ENCODE data around the gene CHAD. TPM values are rescaled to one million over a fixed set of nuclear protein-coding genes. Genes with fewer than 3 reads are reported as not detected.

Gene CHAD
- total RNA-seq, 4 donors from 2014 or later: 3.2 to 8.2 (median 7.2) TPM

GRCh38 chr17:50513495-50513894 lies 44.8 kb upstream of the CHAD start:
- WGBS, 2 donors: 64 to 75% methylated on average over 4 of the region's 4 CpGs
- TF ChIP-seq POLR2A (IDR thresholded peaks at IDR 0.05) (no peak), CTCF (IDR thresholded peaks at IDR 0.05) (no peak)
- H3K4me3 ChIP-seq (ENCODE audit: low read depth, poor library complexity, severe bottlenecking): no peak overlapping the region
- intact Hi-C loops (cut with DNase I; ENCODE audit: low total_unique reads): no loop called here
- DNase-seq (ENCODE audit: low spot score in 2 of 2): no peak

- intact Hi-C loops (cut with DNase I; ENCODE audit: low total_unique reads): no loop called here
- WGBS, 2 donors: 24 to 30% methylated on average over 3 of the region's 3 CpGs
- H3K4me3 ChIP-seq (ENCODE audit: low read depth, poor library complexity, severe bottlenecking): no peak overlapping the region
- no peak for TF ChIP-seq POLR2A (IDR thresholded peaks at IDR 0.05)
- TF ChIP-seq CTCF (IDR thresholded peaks at IDR 0.05): no peak
- DNase-seq (ENCODE audit: low spot score in 2 of 2): no peak
These were observed 42.4 kb upstream of the CHAD start for GRCh38 chr17:50511058-50511457.

GRCh38 chr17:50508573-50509460 lies 40.1 kb upstream of the CHAD start:
- intact Hi-C loops (cut with DNase I; ENCODE audit: low total_unique reads): no loop called here
- H3K4me3 ChIP-seq (ENCODE audit: low read depth, poor library complexity, severe bottlenecking): peak overlapping the region; percentile 25
- TF ChIP-seq CTCF (IDR thresholded peaks at IDR 0.05) (no peak), POLR2A (IDR thresholded peaks at IDR 0.05) (no peak)
- no peak for DNase-seq (ENCODE audit: low spot score in 2 of 2)
- 22 to 64% methylated on average over 18 to 32 of the region's 32 CpGs for WGBS, 2 donors

DNA sequence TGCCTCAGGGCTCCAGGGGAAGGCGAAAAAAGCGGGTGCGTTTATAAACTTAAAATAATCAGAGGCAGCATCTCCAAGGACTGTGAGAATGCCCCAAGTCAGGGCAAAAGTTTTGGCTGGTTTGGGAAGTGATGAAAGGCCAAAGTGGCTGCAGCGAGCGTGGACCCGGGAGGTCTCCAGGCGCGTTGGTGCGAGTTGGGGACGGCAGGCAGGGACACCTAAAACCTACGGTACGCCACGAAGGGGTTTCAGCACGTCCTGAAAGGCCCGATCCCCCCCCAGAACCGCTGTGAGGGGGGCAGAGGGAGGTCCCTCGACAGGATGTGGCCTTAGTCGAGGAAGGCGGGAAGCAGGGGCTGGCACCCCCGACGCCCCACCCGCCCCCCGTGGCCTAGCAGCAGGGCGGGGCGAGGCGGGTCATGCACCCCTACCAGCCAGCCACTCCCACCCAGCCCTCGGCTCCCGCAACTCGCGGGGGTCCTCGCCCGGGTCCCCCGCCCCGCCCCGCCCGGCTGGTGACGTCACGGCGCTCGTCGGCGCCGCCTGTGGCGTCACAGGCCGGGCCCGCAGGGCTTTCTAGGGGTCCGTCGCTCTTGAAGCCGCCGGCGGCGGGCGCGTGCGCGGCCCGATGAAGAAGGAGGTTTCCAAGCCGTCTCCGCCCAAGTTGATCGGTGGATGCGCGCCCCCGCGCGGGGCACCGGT lies 39.3 kb upstream of the CHAD start, which contains the start of gene MYCBPAP:
TSS of gene MYCBPAP (plus strand) at position 569 of the 702 bp plus-strand sequence. CDS start 236 bp downstream, outside the sequence.
- intact Hi-C loops (cut with DNase I; ENCODE audit: low total_unique reads): no loop called here
- peak; percentile 61 to 95 for DNase-seq (ENCODE audit: low spot score in 2 of 2)
- H3K4me3 ChIP-seq (ENCODE audit: low read depth, poor library complexity, severe bottlenecking): peak within 1 kb of the TSS; percentile 25
- 4 to 16% methylated on average over 24 to 30 of the region's 66 CpGs for WGBS, 2 donors
- TF ChIP-seq CTCF (IDR thresholded peaks at IDR 0.05) (no peak), POLR2A (IDR thresholded peaks at IDR 0.05) (no peak)

- DNase-seq (ENCODE audit: low spot score in 2 of 2): no peak
- 68 to 78% methylated on average over 7 of the region's 7 CpGs for WGBS, 2 donors
- no peak overlapping the region for H3K4me3 ChIP-seq (ENCODE audit: low read depth, poor library complexity, severe bottlenecking)
- TF ChIP-seq CTCF (IDR thresholded peaks at IDR 0.05): no peak
- no peak for TF ChIP-seq POLR2A (IDR thresholded peaks at IDR 0.05)
- intact Hi-C loops (cut with DNase I; ENCODE audit: low total_unique reads): no loop called here
These were observed 37.6 kb upstream of the CHAD start for GRCh38 chr17:50506298-50506697.

All from lower leg skin (tissue), 4 donors.